ENCODE results near the gene DAPK2. TPM values are rescaled to one million over a fixed set of nuclear protein-coding genes. Genes with fewer than 3 reads are reported as not detected.

DAPK2 gene
- total RNA-seq, 4 donors from 2014 or later, result 15.5 to 112 (median 57.5) TPM

- no peak for TF ChIP-seq CTCF (IDR thresholded peaks at IDR 0.05; ENCODE audit: low read depth)
Measured at GRCh38 chr15:63943829-63944680, 102.2 kb downstream of the DAPK2 start.

- TF ChIP-seq CTCF (IDR thresholded peaks at IDR 0.05; ENCODE audit: low read depth), result no peak
Measured at GRCh38 chr15:63942486-63943365, 103.6 kb downstream of the DAPK2 start.

- TF ChIP-seq CTCF (IDR thresholded peaks at IDR 0.05; ENCODE audit: low read depth), result no peak
Measured at GRCh38 chr15:63941698-63942465, 104.4 kb downstream of the DAPK2 start.

- no peak for TF ChIP-seq CTCF (IDR thresholded peaks at IDR 0.05; ENCODE audit: low read depth)
Measured at GRCh38 chr15:63940966-63941620, 105.2 kb downstream of the DAPK2 start.

GRCh38 chr15:63939531-63940130, 106.7 kb downstream of the DAPK2 start:
- no peak for TF ChIP-seq CTCF (IDR thresholded peaks at IDR 0.05; ENCODE audit: low read depth)

- no peak for TF ChIP-seq CTCF (IDR thresholded peaks at IDR 0.05; ENCODE audit: low read depth)
Measured at GRCh38 chr15:63938486-63939061, 107.7 kb downstream of the DAPK2 start.
